HCT116 (cell line): ENCODE data around the gene TLE4. TPM values are rescaled to one million over a fixed set of nuclear protein-coding genes. Genes with fewer than 3 reads are reported as not detected.

Experiments used
- ATAC-seq: fragments of 200-7000 bp; cut with Tn5 transposase; 2 replicates; pipeline ENCODE4 v1.9.1; 2020; ENCODE audit warnings: mild to moderate bottlenecking, moderate library complexity
- BruUV-seq: library from RNA; stranded (reverse); fragments of 400-500 nt; replicated peaks from 2 replicates; lab custom pipeline; 2021; lab: Mats Ljungman, UMichigan
- CTCF ChIA-PET: fragments of 300-600 bp; sonication (Branson Sonifier 250); formaldehyde crosslinking; loops from one replicate; lab custom pipeline; 2021; ENCODE audit warnings: antibody characterized with exemption; lab: Charles Lee
- POLR2A ChIA-PET: fragments of 300-600, 350-600 bp; sonication (Branson Sonifier 250); formaldehyde crosslinking; loops from one replicate; lab custom pipeline; 2021; ENCODE audit warnings: antibody characterized with exemption; lab: Charles Lee
- RAD21 ChIA-PET, 2 experiments: fragments of 300-600 bp; sonication (Branson Sonifier 250); formaldehyde crosslinking; loops; one replicate each; lab custom pipeline; 2023; ENCODE audit warnings: low total read pairs in 2 of 2; ENCODE audit not compliant: uncharacterized antibody in 2 of 2, unreplicated experiment in 2 of 2, low non-redundant PET in 1 of 2; lab: Charles Lee
- DNase-seq: peaks from one replicate; pipeline ENCODE4 v3.0.0-alpha.2; 2010; ENCODE audit warnings: low read depth, low spot score
- H2AFZ ChIP-seq: fragments of 200-600 bp; shearing (Covaris generic), sonication (generic); 2 replicates; pipeline ENCODE4 v1.6.1; 2017; ENCODE audit warnings: low read depth, mixed run types, mixed read lengths, antibody characterized with exemption, low read length; ENCODE audit not compliant: poor library complexity, severe bottlenecking
- H3K27ac ChIP-seq: 2 replicates; pipeline ENCODE4 v1.5.1; 2012; ENCODE audit warnings: low read depth, low read length
- H3K27me3 ChIP-seq: fragments of 200-600 bp; sonication (generic); 2 replicates; pipeline ENCODE4 v1.6.1; 2016; ENCODE audit warnings: mixed run types, low read length, mixed read lengths; ENCODE audit not compliant: insufficient read depth
- H3K36me3 ChIP-seq, 2 experiments: fragments of 200-500 bp in 1 of 2; fragments of 200-600 bp in 1 of 2; sonication (Bioruptor generic) in 1 of 2; sonication (generic) in 1 of 2; 2 replicates each; pipeline versions ENCODE4 v1.5.1 to v1.6.1; 2014 to 2016; ENCODE audit warnings: low read length in 2 of 2, inconsistent platforms in 1 of 2, mixed read lengths in 1 of 2, mixed run types in 1 of 2; ENCODE audit not compliant: insufficient read depth in 2 of 2, control insufficient read depth in 1 of 2
- H3K4me1 ChIP-seq, 2 experiments: fragments of 200-600 bp in 1 of 2; sonication (generic) in 1 of 2; 2 replicates each; pipeline versions ENCODE4 v1.5.1 to v1.6.1; 2012 to 2017; ENCODE audit warnings: low read length in 2 of 2, inconsistent platforms in 1 of 2, mild to moderate bottlenecking in 1 of 2, mixed read lengths in 1 of 2, mixed run types in 1 of 2, moderate library complexity in 1 of 2; ENCODE audit not compliant: insufficient read depth in 2 of 2, control insufficient read depth in 1 of 2
- H3K4me2 ChIP-seq: fragments of 200-600 bp; sonication (generic); 2 replicates; pipeline ENCODE4 v1.6.1; 2017; ENCODE audit warnings: mixed run types, low read length, mixed read lengths
- H3K4me3 ChIP-seq, 2 experiments: fragments of 200-600 bp in 1 of 2; sonication (generic) in 1 of 2; replicated peaks in 1 of 2; 2 replicates each; pipeline ENCODE4 v1.5.1; 2011 to 2016; ENCODE audit warnings: low read length in 2 of 2, control low read depth in 1 of 2, low read depth in 1 of 2, mild to moderate bottlenecking in 1 of 2, mixed read lengths in 1 of 2, mixed run types in 1 of 2
- H3K79me2 ChIP-seq: fragments of 200-600 bp; sonication (generic); 2 replicates; pipeline ENCODE4 v1.6.1; 2017; ENCODE audit warnings: mild to moderate bottlenecking, mixed run types, low read length, moderate library complexity, mixed read lengths; ENCODE audit not compliant: insufficient read depth
- H3K9ac ChIP-seq: fragments of 200-600 bp; sonication (generic); 2 replicates; pipeline ENCODE4 v1.6.1; 2016; ENCODE audit warnings: low read length, mixed read lengths
- H3K9me2 ChIP-seq: fragments of 200-600 bp; sonication (generic), shearing (Covaris generic); 2 replicates; pipeline ENCODE4 v1.6.1; 2017; ENCODE audit warnings: mixed run types, mild to moderate bottlenecking, moderate library complexity; ENCODE audit not compliant: insufficient read depth
- H3K9me3 ChIP-seq, 2 experiments: fragments of 200-500 bp in 1 of 2; fragments of 200-600 bp in 1 of 2; sonication (Bioruptor generic) in 1 of 2; sonication (generic) in 1 of 2; 2 replicates each; pipeline ENCODE4 v1.6.1; 2014 to 2017; ENCODE audit warnings: low read length in 2 of 2, mixed read lengths in 2 of 2, inconsistent platforms in 1 of 2, low read depth in 1 of 2, mild to moderate bottlenecking in 1 of 2, mixed run types in 1 of 2, moderate library complexity in 1 of 2; ENCODE audit not compliant: control insufficient read depth in 1 of 2, insufficient read depth in 1 of 2
- H4K20me1 ChIP-seq: fragments of 200-600 bp; sonication (generic), shearing (Covaris generic); 2 replicates; pipeline ENCODE4 v1.6.1; 2017; ENCODE audit warnings: mixed run types, mild to moderate bottlenecking, moderate library complexity; ENCODE audit not compliant: insufficient read depth
- EZH2 ChIP-seq: fragments of 200-600 bp; sonication (generic); IDR thresholded peaks from 2 replicates; pipeline ENCODE4 v1.6.1; 2017; ENCODE audit warnings: antibody characterized with exemption, mixed run types
- EZH2phosphoT487 ChIP-seq: fragments of 200-600 bp; IDR thresholded peaks from 2 replicates; pipeline ENCODE4 v1.6.1; 2018; ENCODE audit warnings: antibody characterized with exemption, borderline replicate concordance
- SIN3A ChIP-seq: IDR thresholded peaks from 2 replicates; pipeline ENCODE4 v1.6.1; 2012; ENCODE audit warnings: low read depth
- SRF ChIP-seq: IDR thresholded peaks from 2 replicates; pipeline ENCODE4 v1.6.1; 2012; ENCODE audit warnings: low read depth
- ZFX ChIP-seq: fragments of 450-650 bp; IDR thresholded peaks from 2 replicates; pipeline ENCODE4 v1.6.1; 2017
- ZNF274 ChIP-seq: fragments of 200-500 bp; sonication (Bioruptor generic); IDR thresholded peaks from 2 replicates; pipeline ENCODE4 v1.6.1; 2014; ENCODE audit warnings: mild to moderate bottlenecking, low read depth, low read length, inconsistent platforms
- intact Hi-C: fragments of 100-400 bp; cut with micrococcal nuclease; formaldehyde crosslinking; loops from 2 replicates; pipeline ENCODE4 v1.10.0; 2022
- total RNA-seq: library from RNA; stranded (reverse); gene quantifications from one replicate; pipeline ENCODE4 v1.2.1, GENCODE V29; 2021; ENCODE audit not compliant: unreplicated experiment
- TF ChIP-seq, protein P1 (sequence below): IDR thresholded peaks from 2 replicates; pipeline ENCODE4 v1.6.1; 2012
- TF ChIP-seq, protein P2 (sequence below): IDR thresholded peaks from 2 replicates; pipeline ENCODE4 v1.6.1; 2012; ENCODE audit warnings: low read depth
- TF ChIP-seq, protein P3 (sequence below): IDR thresholded peaks from 2 replicates; pipeline ENCODE4 v1.6.1; 2011; ENCODE audit warnings: mild to moderate bottlenecking, low read length, moderate library complexity; ENCODE audit not compliant: insufficient replicate concordance; ENCODE audit errors: extremely low read depth

The TLE4 gene
- total RNA-seq, 1 experiment from 2014 or later = 0.39 TPM

DNA sequence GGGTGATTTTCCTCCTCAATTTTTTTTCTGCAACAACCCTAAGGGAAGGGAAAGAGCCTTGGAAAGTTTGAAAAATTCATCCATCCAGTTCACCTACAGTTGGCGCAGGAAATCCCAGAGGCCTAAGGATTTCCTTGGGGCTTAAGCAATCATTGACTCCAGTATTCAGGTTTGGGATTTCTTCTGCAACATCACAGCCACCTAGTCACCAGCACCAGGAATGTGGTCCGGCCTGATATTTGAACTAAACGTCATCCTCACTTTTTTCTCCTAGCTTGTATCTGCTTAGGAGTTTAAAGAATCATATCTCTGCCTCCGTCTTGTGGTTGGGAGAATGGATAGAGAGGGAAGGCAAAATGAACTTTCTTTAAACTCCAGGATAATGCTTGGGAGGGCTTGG, 20.2 kb upstream of the TLE4 start:
- RAD21 ChIA-PET = no interaction called here
- Histone ChIP-seq H3K4me2 (no peak overlapping the region), H3K9me3 (peaks cover 0 to 7% of the 10 kb centered on the region in 2 experiments; a peak in 2 of 4 replicates), H4K20me1 (no peaks in the 10 kb centered on the region), H3K36me3 (no peaks in the 10 kb centered on the region), H3K4me3 (no peak overlapping the region), H3K27ac (no peak overlapping the region), H2AFZ (no peak overlapping the region), H3K9ac (no peak overlapping the region), H3K27me3 (no peaks in the 10 kb centered on the region), H3K9me2 (no peaks in the 10 kb centered on the region), H3K79me2 (no peaks in the 10 kb centered on the region), H3K4me1 (no peaks in the 10 kb centered on the region)
- DNase-seq = no peak
- TF ChIP-seq EZH2 (no peak), EZH2phosphoT487 (no peak), ZNF274 (no peak), SIN3A (no peak), SRF (no peak), ZFX (no peak)
- TF ChIP-seq, protein P1, sequence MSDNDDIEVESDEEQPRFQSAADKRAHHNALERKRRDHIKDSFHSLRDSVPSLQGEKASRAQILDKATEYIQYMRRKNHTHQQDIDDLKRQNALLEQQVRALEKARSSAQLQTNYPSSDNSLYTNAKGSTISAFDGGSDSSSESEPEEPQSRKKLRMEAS = no peak
- TF ChIP-seq, protein P2, sequence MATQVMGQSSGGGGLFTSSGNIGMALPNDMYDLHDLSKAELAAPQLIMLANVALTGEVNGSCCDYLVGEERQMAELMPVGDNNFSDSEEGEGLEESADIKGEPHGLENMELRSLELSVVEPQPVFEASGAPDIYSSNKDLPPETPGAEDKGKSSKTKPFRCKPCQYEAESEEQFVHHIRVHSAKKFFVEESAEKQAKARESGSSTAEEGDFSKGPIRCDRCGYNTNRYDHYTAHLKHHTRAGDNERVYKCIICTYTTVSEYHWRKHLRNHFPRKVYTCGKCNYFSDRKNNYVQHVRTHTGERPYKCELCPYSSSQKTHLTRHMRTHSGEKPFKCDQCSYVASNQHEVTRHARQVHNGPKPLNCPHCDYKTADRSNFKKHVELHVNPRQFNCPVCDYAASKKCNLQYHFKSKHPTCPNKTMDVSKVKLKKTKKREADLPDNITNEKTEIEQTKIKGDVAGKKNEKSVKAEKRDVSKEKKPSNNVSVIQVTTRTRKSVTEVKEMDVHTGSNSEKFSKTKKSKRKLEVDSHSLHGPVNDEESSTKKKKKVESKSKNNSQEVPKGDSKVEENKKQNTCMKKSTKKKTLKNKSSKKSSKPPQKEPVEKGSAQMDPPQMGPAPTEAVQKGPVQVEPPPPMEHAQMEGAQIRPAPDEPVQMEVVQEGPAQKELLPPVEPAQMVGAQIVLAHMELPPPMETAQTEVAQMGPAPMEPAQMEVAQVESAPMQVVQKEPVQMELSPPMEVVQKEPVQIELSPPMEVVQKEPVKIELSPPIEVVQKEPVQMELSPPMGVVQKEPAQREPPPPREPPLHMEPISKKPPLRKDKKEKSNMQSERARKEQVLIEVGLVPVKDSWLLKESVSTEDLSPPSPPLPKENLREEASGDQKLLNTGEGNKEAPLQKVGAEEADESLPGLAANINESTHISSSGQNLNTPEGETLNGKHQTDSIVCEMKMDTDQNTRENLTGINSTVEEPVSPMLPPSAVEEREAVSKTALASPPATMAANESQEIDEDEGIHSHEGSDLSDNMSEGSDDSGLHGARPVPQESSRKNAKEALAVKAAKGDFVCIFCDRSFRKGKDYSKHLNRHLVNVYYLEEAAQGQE = no peak
- TF ChIP-seq, protein P3, sequence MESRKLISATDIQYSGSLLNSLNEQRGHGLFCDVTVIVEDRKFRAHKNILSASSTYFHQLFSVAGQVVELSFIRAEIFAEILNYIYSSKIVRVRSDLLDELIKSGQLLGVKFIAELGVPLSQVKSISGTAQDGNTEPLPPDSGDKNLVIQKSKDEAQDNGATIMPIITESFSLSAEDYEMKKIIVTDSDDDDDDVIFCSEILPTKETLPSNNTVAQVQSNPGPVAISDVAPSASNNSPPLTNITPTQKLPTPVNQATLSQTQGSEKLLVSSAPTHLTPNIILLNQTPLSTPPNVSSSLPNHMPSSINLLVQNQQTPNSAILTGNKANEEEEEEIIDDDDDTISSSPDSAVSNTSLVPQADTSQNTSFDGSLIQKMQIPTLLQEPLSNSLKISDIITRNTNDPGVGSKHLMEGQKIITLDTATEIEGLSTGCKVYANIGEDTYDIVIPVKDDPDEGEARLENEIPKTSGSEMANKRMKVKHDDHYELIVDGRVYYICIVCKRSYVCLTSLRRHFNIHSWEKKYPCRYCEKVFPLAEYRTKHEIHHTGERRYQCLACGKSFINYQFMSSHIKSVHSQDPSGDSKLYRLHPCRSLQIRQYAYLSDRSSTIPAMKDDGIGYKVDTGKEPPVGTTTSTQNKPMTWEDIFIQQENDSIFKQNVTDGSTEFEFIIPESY = no peak
- no peak for ATAC-seq
- CTCF ChIA-PET = no interaction called here
- intact Hi-C loops = no loop called here
- POLR2A ChIA-PET = no interaction called here
- no TSS peak for BruUV-seq
